A673 (cell line): ENCODE data around the gene CELF4.

Experiments used
- CTCF ChIP-seq: fragments of 300-800, 200-600 bp; sonication (generic); conservative IDR thresholded peaks from 2 replicates; pipeline ENCODE4 v1.5.1; 2017; ENCODE audit warnings: low read depth, mild to moderate bottlenecking, antibody characterized with exemption, low read length, moderate library complexity, mixed read lengths
- EZH2 ChIP-seq: fragments of 200-600 bp; sonication (generic); IDR thresholded peaks from 2 replicates; pipeline ENCODE4 v1.6.1; 2017; ENCODE audit warnings: borderline replicate concordance, low read depth, mild to moderate bottlenecking, mixed read lengths, antibody characterized with exemption, low read length; ENCODE audit not compliant: poor library complexity, severe bottlenecking

GRCh38 chr18:37438417-37439180 is 127.0 kb downstream of the CELF4 start:
- TF ChIP-seq CTCF = no peak
- no peak for TF ChIP-seq EZH2
